ENCODE data around the gene ADRA2C. TPM values are rescaled to one million over a fixed set of nuclear protein-coding genes. Genes with fewer than 3 reads are reported as not detected.

Gene ADRA2C
- total RNA-seq: 0.09 and 0.16 TPM in 2 replicates

DNA sequence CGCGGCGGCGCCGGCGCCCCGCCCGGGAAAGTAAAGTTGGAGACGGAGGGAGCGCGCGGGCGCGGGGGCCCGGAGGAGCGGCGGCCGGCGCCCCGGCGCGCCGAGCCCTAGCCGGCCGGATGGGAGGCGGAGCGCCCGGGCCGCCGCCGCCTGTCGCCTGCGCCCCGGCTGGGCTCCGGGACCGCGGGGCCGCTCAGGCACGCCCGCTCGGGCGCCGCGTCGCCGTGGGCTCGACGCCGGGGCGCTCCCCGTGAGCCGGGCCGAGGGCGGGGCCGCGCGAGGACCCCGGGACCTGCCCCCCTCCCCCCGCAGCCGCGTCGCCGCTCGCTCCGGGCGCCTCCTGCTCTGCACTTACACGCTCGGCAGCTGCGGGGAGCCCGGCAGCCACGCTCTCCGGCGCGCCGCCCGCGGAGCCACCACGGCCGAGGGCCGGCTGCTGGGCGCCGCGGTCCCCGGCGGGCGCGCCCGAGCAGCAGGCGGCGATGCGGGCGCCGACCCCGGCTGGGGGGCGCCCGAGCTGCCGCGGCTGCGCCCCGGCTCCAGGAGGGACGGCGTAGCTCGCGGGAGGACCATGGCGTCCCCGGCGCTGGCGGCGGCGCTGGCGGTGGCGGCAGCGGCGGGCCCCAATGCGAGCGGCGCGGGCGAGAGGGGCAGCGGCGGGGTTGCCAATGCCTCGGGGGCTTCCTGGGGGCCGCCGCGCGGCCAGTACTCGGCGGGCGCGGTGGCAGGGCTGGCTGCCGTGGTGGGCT, at the start of gene ADRA2C:
TSS of gene ADRA2C (plus strand) at position 350 of the 749 bp plus-strand sequence. CDS start at position 572, 222 bp downstream.

Other genes starting within 250 kb of the ADRA2C start
- 96.0 and 110 TPM in 2 replicates for gene LRPAP1, start 234.0 kb upstream of the ADRA2C start, total RNA-seq

Measured in bronchial smooth muscle cell (primary cell).